Stimulated activated CD4-positive, alpha-beta T cell treated with anti-CD3 and anti-CD28 coated beads, Interleukin-2, amount 100 ng/mL, for 48 hours (primary cell): ENCODE data around the gene KIAA1217.

ENCODE experiments used
- DNase-seq, 2 donors: peaks; one replicate each; pipeline ENCODE4 v3.0.0-alpha.2; 2020

Gene KIAA1217

DNA sequence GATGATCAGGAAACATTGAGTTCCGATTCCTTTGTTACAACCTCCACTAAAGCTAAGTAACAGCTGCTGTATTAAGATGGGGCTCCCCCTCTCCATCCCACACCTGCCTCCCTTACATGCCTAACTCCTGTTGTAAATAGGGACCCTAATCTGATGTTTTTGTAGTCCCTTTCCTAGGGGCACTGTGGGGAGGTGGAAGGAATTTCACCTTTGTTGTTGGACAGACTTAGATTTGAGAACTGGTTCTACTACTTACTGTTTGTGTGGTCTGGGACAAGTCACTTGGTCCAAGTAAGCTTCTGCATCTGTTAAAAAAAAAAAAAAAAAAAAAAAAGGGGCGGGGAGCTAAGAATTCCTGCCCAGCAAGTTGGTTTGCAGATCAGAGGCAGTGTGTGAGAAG lies 42.6 kb downstream of the KIAA1217 start:
- DNase-seq, result no peak

DNA sequence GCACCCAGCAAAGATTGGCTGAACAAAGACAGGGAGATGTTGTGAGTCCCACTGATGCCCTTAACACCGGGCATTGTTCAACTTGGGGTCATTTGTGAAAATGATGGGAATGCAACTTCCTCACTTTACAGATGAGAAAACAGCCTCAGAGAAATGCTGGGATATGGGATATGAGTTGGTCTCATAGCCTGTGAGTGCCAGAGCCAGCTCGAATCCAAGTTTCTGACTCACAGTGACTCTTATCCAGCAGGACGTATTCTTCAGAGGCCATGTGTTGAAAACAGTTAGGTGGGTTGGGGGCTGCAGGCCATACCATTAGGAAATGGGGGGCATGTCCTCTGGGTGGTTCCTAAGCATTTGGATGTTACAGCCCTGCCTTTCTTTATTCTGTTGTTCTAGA lies 45.2 kb downstream of the KIAA1217 start:
- no peak for DNase-seq

DNA sequence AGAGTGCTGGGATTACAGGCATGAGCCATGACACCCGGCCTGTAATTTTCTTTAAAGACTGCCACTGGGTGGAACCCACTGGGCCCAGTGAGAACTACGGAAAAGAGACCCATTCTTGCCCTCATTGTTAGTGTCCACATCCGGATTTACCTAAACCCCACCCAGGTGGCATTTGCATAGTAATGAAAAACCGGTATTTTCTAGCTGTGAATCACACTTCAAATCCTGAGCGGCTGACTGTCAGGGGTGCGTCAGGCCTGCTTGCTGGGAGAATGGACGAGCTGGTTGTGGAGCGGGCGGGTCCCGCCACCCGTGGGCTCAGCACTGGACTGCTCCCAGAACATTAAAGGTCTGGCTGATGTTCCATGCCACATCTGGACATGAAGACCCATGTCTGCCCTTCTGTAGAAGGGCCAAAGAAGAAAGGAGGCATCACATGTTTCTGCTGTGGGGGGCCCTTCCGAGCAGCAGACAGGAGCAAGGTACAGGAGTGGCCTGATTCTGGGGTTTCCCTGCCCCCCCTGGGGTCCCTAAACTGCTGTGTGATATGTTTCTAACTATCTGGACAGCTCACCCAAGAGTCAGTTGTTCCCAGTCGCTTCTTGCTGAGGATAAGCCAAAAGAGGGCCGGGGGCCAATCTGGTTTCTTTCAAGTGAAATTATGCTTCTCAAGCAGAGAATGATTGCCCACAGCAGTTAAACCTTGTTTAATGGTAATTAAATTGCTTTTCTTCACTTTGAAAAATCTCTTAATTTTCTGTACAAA lies 46.4 kb downstream of the KIAA1217 start:
- DNase-seq, result no peak

DNA sequence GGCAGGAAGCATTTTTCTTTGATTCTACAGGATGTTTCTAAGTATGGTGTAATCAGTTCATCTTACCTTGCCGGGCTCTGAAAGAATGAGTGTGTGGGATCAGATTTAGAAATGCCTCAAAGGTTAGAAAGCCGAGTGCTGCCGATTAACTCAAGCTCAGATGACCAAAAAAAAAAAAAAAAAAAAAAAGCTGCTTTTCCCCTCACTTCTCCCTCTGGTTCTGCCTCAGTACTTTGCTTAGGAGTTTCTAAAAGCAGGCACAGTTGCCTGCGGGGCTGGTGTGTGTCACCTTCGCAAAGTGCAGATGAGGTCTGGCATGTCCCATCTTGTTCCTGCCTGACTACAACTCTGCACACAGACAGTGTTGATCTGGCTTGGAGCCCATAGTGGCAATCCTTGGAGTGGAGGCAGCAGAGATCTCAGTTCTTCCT lies 47.0 kb downstream of the KIAA1217 start:
- DNase-seq, result no peak

DNA sequence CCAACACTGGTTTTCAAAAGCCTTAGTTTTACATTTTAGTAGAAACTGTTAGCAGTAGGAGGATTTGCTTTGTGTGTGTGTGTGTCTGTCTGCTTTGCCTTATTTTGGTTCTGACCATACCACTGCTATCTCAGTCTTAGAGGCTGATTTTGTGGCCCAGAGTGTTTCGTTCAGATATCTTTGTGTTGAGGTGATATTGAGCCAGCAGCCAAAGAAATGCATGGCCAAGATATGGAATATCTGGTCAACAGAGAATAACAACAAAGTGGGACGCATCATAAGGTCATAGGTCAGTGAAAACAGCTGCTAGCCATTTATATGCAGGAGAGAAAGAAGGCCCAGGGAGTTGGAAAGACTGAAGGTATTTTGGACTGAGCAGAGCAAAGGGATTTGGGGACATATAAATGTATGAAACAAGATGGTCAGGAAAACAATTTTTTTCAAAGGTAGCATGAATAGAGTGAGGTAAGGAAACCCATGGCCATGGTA lies 47.7 kb downstream of the KIAA1217 start:
- no peak for DNase-seq

DNA sequence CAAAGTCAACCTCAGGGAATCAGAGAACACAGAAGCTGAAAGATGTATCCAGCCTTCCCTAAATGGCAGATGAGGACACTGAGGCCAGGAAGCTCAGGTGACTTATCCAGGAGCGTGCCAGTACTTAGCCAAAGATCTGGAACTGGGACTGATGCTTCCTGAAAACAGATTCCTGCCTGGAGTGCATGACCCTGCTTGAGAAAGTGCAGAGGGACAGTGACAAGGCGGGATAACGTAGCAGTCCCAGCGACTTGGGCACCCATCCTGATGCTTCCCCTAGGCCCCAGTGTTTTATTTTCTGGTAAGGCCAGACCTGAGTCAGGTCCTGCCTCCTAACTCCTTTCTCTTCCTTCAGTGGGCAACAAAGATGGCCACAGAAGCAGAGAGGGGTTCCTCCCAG lies 48.6 kb downstream of the KIAA1217 start:
- no peak for DNase-seq

DNA sequence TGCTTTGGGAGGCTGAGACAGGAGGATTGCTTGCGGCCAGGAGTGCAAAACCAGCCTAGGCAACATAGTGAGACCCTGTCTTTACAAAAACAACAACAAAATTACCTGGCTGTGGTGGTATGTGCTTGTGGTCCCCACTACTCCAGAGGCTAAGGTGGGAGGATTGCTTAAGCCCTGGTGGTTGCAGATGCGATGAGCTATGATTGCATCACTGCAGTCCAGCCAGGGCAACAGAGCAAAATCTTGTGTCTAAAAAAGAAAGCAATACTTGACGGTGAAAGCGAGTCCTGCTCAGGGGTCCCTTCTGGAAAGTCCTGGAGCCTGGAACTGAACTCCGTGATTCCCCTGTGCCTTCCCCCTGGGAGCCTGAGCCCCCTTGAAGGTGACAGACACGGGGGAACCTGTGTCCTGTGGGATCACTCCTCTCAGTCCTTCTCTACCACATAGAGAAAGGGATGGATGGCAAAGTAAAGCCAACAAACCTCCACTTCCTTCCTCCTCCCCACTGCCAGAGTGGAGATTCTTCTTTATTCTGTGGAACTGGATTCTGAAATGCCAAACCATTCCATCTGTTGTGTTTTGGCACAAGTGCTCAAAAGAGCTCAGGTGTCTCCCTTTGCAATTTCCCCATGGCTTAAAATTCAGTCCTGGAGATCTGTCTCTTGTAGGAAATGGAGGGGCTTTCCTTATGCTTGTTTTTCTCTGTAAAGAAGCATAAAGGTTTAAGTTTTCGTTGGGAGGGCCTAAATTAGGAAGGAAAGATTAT lies 50.6 kb downstream of the KIAA1217 start:
- DNase-seq, result no peak

DNA sequence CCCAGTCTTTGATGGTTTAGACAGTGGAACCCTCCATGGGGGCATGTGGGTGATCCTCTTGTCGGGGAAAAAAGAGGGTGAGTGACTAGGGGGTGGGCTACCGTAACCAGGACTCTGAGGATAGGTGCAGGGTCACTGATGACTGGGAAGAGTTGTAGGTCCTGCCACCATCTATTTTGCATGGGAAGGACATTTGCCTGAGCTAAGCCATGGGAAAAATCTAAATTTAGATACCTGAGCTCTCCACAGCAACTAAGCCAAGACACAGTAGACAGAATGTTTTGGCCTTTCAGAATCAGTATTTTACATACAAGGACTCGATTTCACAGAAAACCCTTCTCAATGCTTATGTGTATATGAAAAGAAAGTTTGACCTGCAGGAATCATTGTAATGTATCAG lies 52.7 kb downstream of the KIAA1217 start:
- DNase-seq, result no peak

DNA sequence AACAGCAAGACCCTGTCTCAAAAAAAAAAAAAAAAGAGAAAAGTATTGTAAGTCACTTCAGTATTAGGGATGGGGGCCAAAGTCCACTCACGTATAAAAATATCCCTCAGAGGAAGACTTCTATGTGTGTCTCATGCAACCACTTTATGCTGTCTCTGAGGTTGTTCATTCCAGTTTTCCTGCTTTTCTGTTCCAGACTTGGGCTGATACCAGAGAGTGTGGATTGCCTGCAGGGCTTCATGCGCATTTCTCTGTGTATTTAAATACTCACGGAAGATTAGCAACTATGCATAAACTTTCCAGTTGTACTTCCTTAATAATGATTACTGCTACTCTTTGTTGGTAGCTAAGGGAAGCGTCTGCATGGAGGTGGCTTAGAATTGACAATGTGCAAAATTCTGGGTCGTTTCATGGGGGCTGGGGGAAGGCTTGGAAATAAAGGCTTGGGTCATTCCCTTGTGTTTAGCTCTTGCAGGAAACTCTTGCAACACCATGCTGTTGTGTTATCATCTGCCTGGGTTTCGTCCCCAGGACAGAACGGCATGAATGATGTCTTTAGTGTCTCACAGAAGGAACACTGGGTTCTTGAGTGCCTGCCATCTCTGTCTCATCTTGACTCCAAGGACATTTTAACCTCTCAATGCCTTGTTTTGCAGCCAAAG lies 54.1 kb downstream of the KIAA1217 start:
- no peak for DNase-seq

DNA sequence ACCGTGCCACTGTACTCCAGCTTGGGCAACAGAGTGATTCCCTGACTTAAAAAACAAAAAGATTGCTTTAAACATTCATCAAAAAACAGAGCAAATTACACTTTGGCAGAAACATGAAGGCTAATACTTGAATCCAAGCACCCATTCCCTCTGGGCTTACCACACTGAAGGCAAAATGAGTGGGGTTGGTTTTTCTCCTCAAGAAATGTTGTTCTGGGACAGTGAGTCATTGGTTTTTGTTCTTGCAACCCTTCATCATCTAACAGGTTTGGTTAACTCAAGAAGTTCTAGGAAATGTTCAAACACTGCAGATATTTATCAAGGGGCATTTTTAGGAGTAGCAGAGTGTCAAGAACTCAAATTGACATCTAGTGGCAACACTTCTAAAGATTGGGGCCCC lies 60.5 kb downstream of the KIAA1217 start:
- no peak for DNase-seq

DNA sequence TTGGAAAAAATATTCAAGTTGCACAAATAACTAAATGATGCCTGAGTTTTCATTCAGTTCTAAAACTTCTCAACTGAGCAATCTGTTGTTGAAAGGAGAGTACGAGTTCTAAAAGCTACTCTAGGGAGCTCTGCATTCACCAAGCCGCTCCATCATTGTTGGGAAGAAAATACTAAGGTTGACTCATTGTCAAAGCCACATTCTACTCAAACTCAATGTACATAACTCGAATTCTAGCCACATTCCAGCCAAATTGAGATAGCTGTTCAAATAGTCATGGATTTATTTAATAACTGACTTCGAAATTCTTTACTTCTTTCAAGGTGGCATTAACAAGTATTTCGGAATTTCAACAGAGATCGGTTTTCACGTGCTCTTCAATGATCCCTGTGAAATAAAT lies 63.4 kb downstream of the KIAA1217 start:
- no peak for DNase-seq

DNA sequence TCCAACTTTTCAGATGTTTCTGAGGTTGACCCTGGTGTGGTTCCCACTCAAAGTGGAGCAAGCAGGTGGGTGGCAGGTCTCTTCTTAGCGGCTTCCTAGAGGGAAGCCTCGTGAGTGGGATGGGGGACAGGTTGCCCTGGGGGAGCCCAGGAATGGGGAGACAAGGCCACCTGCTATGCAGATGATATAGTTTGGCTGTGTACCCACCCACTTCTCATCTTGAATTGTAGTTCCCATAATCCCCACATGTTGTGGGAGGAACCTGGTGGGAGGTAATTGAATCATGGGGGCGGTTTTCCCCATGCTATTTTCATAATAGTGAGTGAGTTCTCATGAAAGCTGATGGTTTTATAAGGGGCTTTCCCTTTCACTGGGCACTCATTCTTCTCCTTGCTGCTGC lies 68.3 kb downstream of the KIAA1217 start:
- DNase-seq, result no peak

DNA sequence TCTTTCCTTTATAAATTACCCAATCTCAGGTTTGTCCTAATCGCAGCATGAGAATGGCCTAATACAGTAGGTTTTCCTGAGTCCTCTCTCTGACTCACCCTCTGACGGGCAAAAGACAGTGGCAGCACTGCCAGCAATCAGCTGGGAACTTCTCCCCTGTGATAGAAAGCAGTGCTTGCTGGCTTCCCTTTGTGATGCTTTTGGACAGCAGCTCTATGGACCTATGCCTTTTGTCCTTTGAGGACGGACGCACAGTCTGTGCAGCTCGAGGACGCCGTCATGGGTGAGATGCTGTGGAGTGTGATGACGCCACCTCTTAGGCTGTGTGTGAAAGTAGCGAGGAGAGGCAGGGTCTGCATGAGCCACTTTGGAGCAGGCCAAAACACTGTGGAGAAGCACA lies 68.8 kb downstream of the KIAA1217 start:
- DNase-seq, result no peak

DNA sequence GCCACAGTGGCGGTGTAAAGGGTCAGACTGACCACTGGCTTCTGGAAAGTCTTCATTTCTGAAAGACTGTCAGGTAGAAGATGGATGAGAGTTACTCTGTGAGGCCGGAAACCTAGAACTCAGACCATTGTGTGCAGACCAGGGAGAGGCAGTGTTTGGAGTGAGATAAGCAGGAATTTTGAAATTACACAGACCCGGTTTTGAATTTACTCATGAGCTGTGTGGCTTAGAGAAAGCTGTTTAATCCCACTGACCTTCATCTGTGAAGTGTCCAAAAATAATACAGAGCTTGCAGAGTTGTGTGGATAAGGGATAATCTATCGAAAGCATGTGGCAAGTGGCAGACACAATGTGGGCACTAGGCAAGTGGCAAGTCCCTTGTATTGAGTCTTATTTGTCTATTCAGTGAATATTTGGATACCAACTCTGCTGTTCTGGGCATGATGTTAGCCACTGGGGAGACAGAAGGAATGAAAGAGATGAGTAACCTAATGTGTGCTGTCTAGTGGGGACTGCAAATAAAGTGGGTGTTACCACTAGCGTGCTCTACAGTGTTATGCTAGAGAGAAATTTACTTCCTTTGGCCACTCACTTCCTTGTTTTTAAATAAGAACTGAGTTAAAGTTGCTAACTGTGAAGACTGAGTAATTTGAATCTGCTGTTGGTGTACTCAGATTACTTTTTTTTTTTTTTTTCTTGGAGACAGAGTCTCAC lies 69.4 kb downstream of the KIAA1217 start:
- DNase-seq, result no peak

DNA sequence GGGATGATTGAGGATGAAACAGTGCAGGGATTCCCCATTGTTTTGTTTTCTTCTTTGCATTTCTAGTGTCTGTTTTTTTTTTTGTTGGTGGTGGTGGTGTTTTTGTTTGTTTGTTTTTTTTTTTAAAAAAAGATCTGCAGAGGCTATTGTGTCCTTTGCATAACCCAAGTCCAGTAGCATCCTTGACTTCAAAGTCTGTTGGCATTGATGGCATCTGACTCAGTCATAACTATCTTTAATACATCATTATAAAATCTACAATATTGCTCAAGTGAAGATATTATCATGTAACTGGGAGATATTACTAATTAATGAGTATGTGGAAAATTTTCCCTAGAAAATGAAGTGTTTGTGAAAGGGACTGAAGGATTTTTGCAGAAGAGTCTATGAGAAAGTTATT lies 70.2 kb downstream of the KIAA1217 start:
- no peak for DNase-seq

DNA sequence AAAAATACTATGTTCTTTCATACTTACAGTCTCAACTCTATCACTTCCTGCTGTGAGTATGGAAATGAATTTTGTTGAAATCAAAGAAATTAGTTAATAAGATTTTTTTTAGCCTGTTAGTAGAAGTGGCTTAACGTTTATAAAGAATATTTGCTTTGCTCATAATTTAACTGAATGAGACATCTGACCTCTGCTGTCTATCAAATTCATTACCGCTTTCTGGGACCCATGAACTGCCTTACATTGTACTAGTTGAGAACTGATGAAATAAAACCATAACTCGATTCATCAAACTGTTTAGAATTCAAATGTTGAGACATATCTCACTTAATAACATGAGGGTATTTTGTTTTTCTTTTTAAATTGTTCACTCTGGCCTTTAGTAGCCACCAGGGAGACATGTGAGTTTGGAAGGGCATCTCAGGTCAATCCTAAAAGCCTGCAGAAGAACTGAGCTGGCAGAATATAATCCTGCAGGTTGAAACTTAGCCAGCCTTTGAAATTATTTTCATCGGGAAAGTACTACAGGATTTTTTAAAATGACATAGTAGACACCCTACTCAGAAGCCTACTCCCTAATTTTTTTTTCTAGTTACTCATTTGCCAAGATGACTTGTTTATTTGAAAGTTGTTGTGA lies 78.7 kb downstream of the KIAA1217 start:
- no peak for DNase-seq

DNA sequence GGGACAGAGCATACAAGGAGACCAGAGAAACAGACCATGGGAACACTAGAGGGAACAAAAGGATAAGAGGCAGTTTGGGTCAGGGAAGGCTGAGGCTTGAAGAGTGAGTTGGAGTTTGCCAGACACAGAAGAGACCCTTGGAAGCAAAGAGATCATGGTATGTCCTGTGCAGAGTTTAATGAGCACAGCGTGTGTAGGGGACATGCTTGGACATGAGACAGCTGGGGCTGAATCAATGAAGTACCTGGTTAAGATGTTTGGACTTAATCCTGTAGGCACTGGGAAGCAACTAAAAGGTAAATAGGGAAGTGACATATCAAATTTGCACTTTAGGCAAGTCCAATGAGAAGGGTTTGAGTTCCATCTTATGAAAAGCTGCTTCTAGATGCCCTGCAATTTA lies 79.6 kb downstream of the KIAA1217 start:
- no peak for DNase-seq

DNA sequence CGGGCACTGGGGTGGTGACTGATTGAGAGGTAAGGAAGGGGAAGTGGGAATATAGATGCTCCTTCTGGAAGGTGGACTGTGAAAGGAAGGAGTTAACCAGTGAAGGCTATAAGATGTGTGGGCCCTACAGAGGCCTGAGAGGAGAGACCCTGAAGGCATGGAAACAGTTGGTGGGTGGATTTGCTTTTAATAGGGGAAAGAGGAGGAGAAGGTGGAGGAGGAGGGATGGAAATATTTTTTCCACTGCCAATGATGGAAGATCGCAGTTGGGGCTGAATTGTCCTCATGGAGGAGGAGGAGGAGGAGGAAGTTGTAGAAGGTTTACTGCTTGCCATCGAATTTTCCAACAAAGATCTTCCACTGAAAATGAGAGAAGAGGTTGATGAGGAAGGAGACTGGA lies 80.3 kb downstream of the KIAA1217 start:
- no peak for DNase-seq

DNA sequence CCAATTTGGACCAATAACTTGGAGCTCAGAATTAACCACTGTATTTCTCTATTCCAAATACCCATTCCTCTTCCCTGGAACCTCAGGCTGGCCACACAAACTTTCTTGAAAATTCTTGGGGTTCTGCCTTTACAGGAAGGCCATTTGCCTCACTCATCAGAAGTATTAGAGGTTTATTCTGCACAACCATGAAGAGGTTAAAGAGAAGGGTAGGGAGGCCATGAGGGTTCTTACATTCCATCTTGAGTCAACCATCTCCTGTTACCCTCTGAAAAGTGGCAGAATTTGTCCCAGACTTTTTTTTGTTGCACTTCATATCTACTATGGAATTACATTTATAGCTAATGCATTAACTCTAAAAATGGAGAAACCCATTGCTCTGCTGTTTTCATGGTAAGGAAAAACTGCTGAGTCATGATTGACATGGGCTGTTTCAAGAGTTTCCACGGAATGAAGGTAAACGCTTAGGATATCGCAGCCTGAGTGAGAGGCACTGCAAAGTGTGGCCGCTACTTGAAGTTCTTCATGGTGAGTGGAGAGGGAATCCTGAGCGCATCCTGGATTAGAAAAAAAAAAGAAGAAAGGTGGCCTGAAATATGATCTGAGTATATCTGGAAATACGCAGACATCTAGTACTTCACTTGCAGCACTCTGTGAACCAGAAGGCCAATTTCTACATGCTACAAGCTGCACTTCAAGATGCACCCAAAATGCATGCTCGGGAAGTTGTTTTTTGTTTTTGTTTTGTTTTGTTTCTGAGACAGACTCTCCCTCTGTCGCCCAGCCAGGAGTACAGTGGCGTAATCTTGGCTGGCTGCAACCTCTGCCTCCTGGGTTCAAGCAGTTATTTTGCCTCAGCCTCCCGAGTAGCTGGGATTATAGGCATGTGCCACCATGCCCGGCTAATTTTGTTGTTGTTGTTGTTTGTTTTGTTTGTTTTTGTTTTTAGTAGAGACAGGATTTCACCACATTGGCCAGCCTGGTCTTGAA lies 83.7 kb downstream of the KIAA1217 start:
- DNase-seq, result no peak

DNA sequence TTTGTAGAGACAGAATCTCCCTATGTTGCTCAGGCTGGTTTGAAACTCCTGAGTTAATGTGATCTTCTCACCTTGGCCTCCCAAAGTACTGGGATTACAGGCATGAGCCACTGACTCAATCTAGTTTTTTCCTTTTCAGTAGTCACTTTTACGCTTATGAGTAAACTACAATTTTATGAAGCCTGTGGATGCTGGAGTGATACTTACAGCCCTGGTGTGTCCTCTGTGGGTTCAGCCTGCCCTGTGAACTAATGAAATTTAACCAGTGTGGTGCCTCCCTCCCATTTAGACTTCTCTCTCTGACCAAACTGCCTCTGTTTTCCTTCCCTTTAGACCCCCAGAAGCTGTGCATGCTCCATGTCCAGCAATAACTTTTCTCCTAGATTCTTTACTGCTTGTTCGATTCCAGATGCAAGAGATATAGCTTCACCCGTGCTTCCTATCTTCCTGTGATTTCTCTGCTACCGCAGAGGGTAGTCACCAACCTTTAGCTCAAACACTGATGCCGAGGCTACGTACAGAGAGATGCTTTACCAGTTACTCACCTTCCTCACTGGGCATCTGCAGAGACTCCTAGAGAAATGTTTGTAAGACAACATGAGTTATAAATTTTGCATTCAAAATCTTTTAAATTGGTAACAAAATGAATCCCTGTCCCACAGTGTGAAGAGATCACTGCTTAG lies 90.8 kb downstream of the KIAA1217 start:
- no peak for DNase-seq
